Measurements from ENCODE around the gene TMEM170B.

Gene TMEM170B

GRCh38 chr6:11537229-11538051 lies at the start of gene TMEM170B:
TMEM170B (plus strand) TSS chr6:11537749; CDS start chr6:11538278, 529 bp downstream.
- H3K4me3 Mint-ChIP-seq, result peak within 1 kb of the TSS; percentile 89
- no peak for TF ChIP-seq CTCF (IDR thresholded peaks at IDR 0.05)
- no peak within 1 kb of the TSS for H3K27ac Mint-ChIP-seq
- no peaks in the 10 kb centered on the region for H3K9me3 Mint-ChIP-seq
- peaks cover 66% of the 10 kb centered on the region for H3K27me3 Mint-ChIP-seq (ENCODE audit: low read depth, poor library complexity)
- no peaks in the 10 kb centered on the region for H3K36me3 Mint-ChIP-seq (ENCODE audit: low read depth)
- DNase-seq, result peak; percentile 94
- peaks cover 16% of the 10 kb centered on the region for H3K4me1 Mint-ChIP-seq

GRCh38 chr6:11490996-11491395 lies 46.6 kb upstream of the TMEM170B start:
- no peak for DNase-seq
- Mint-ChIP-seq H3K4me1 (peaks cover 15% of the 10 kb centered on the region), H3K27ac (no peak overlapping the region), H3K27me3 (ENCODE audit: low read depth, poor library complexity) (peaks cover 6% of the 10 kb centered on the region), H3K36me3 (ENCODE audit: low read depth) (no peaks in the 10 kb centered on the region), H3K4me3 (no peak overlapping the region), H3K9me3 (no peaks in the 10 kb centered on the region)
- no peak for TF ChIP-seq CTCF (IDR thresholded peaks at IDR 0.05)

GRCh38 chr6:11491596-11492463 lies 45.7 kb upstream of the TMEM170B start:
- peaks cover 16% of the 10 kb centered on the region for H3K4me1 Mint-ChIP-seq
- TF ChIP-seq CTCF (IDR thresholded peaks at IDR 0.05), result no peak

GRCh38 chr6:11492464-11493290 lies 44.9 kb upstream of the TMEM170B start:
- Mint-ChIP-seq H3K4me1 (peaks cover 19% of the 10 kb centered on the region), H3K27me3 (ENCODE audit: low read depth, poor library complexity) (peaks cover 11% of the 10 kb centered on the region), H3K9me3 (no peaks in the 10 kb centered on the region), H3K4me3 (no peak overlapping the region), H3K36me3 (ENCODE audit: low read depth) (no peaks in the 10 kb centered on the region), H3K27ac (no peak overlapping the region)
- no peak for TF ChIP-seq CTCF (IDR thresholded peaks at IDR 0.05)
- no peak for DNase-seq

More at GRCh38 chr6:11491596-11492463, 45.7 kb upstream of the TMEM170B start:
- no peak for DNase-seq
- H3K36me3 Mint-ChIP-seq (ENCODE audit: low read depth), result no peaks in the 10 kb centered on the region
- H3K27ac Mint-ChIP-seq, result no peak overlapping the region
- no peaks in the 10 kb centered on the region for H3K9me3 Mint-ChIP-seq
- H3K4me3 Mint-ChIP-seq, result no peak overlapping the region
- peaks cover 9% of the 10 kb centered on the region for H3K27me3 Mint-ChIP-seq (ENCODE audit: low read depth, poor library complexity)

- H3K27me3 Mint-ChIP-seq (ENCODE audit: low read depth, poor library complexity), result peaks cover 11% of the 10 kb centered on the region
- H3K36me3 Mint-ChIP-seq (ENCODE audit: low read depth), result no peaks in the 10 kb centered on the region
- no peak overlapping the region for H3K4me3 Mint-ChIP-seq
- H3K4me1 Mint-ChIP-seq, result peaks cover 19% of the 10 kb centered on the region
- DNase-seq, result no peak
- H3K9me3 Mint-ChIP-seq, result peaks cover under 1% of the 10 kb centered on the region
- H3K27ac Mint-ChIP-seq, result no peak overlapping the region
- TF ChIP-seq CTCF (IDR thresholded peaks at IDR 0.05), result no peak
Measured at GRCh38 chr6:11493974-11494373, 43.6 kb upstream of the TMEM170B start.
